Measurements from ENCODE around the gene PGLYRP2. TPM values are rescaled to one million over a fixed set of nuclear protein-coding genes. Genes with fewer than 3 reads are reported as not detected.
A peak's percentile ranks its signal among the peaks of the same experiment; 100 is the strongest.

The PGLYRP2 gene
- total RNA-seq, 3 donors from 2014 or later: 5.6 to 6.2 TPM; not detected in 1

GRCh38 chr19:15457701-15458484 is 21.4 kb downstream of the PGLYRP2 start:
- intact Hi-C loops (cut with DNase I; ENCODE audit: low total_unique reads): no loop called here
- peak overlapping the region in 2 of 3 donors; percentile 48 to 62 for H3K4me3 ChIP-seq
- no peak for TF ChIP-seq CTCF (IDR thresholded peaks at IDR 0.05)
- TF ChIP-seq POLR2AphosphoS5 (IDR thresholded peaks at IDR 0.05): no peak
- no peak for TF ChIP-seq POLR2A (IDR thresholded peaks at IDR 0.05)

GRCh38 chr19:15456871-15457700 is 22.2 kb downstream of the PGLYRP2 start:
- TF ChIP-seq POLR2A (IDR thresholded peaks at IDR 0.05): no peak
- TF ChIP-seq CTCF (IDR thresholded peaks at IDR 0.05): no peak
- TF ChIP-seq POLR2AphosphoS5 (IDR thresholded peaks at IDR 0.05): no peak
- H3K27me3 ChIP-seq: peaks cover 0 to 43% of the 10 kb centered on the region in 2 donors
- intact Hi-C loops (cut with DNase I; ENCODE audit: low total_unique reads): no loop called here

More at GRCh38 chr19:15457701-15458484, 21.4 kb downstream of the PGLYRP2 start:
- DNase-seq (ENCODE audit: low spot score in 2 of 2): no peak
- no peaks in the 10 kb centered on the region for H3K9me3 ChIP-seq
- no peak overlapping the region for H3K27ac ChIP-seq
- peaks cover 0 to 3% of the 10 kb centered on the region in 2 donors for H3K4me1 ChIP-seq
- no peaks in the 10 kb centered on the region for H3K36me3 ChIP-seq
- peaks cover 0 to 43% of the 10 kb centered on the region in 2 donors for H3K27me3 ChIP-seq

GRCh38 chr19:15456441-15456840 is 22.9 kb downstream of the PGLYRP2 start:
- Histone ChIP-seq H3K27ac (no peak overlapping the region), H3K4me1 (peaks cover 0 to 3% of the 10 kb centered on the region in 2 donors), H3K9me3 (no peaks in the 10 kb centered on the region), H3K36me3 (no peaks in the 10 kb centered on the region), H3K4me3 (peak overlapping the region in 2 of 3 donors; percentile 48 to 62), H3K27me3 (peaks cover 0 to 43% of the 10 kb centered on the region in 2 donors)
- intact Hi-C loops (cut with DNase I; ENCODE audit: low total_unique reads): no loop called here
- DNase-seq (ENCODE audit: low spot score in 2 of 2): no peak
- TF ChIP-seq POLR2AphosphoS5 (IDR thresholded peaks at IDR 0.05): no peak
- no peak for TF ChIP-seq POLR2A (IDR thresholded peaks at IDR 0.05)
- no peak for TF ChIP-seq CTCF (IDR thresholded peaks at IDR 0.05)

More at GRCh38 chr19:15456871-15457700, 22.2 kb downstream of the PGLYRP2 start:
- peak in 1 of 2 donors; percentile 50 for DNase-seq (ENCODE audit: low spot score in 2 of 2)
- Histone ChIP-seq H3K4me3 (peak overlapping the region in 2 of 3 donors; percentile 48 to 62), H3K36me3 (no peaks in the 10 kb centered on the region), H3K27ac (no peak overlapping the region), H3K4me1 (peaks cover 0 to 3% of the 10 kb centered on the region in 2 donors), H3K9me3 (no peaks in the 10 kb centered on the region)

GRCh38 chr19:15455996-15456395 is 23.3 kb downstream of the PGLYRP2 start:
- intact Hi-C loops (cut with DNase I; ENCODE audit: low total_unique reads): no loop called here
- no peak overlapping the region for H3K4me3 ChIP-seq
- peaks cover 0 to 43% of the 10 kb centered on the region in 2 donors for H3K27me3 ChIP-seq
- H3K27ac ChIP-seq: no peak overlapping the region
- H3K4me1 ChIP-seq: peaks cover 0 to 3% of the 10 kb centered on the region in 2 donors
- H3K36me3 ChIP-seq: no peaks in the 10 kb centered on the region
- H3K9me3 ChIP-seq: no peaks in the 10 kb centered on the region
- TF ChIP-seq POLR2AphosphoS5 (IDR thresholded peaks at IDR 0.05) (no peak), CTCF (IDR thresholded peaks at IDR 0.05) (no peak), POLR2A (IDR thresholded peaks at IDR 0.05) (no peak)
- DNase-seq (ENCODE audit: low spot score in 2 of 2): no peak
